GM12874 (cell line): ENCODE results near the gene CDC5L.

Experiments used
- CTCF ChIP-seq: IDR thresholded peaks from 2 replicates; pipeline ENCODE4 v1.5.1; 2011; ENCODE audit warnings: low read depth, mild to moderate bottlenecking, control low read depth, low read length, moderate library complexity; ENCODE audit not compliant: insufficient read depth

Gene CDC5L

GRCh38 chr6:44415873-44416502, 28.5 kb downstream of the CDC5L start:
- no peak for TF ChIP-seq CTCF

- no peak for TF ChIP-seq CTCF
Measured at GRCh38 chr6:44422531-44422930, 35.0 kb downstream of the CDC5L start.

- TF ChIP-seq CTCF: no peak
Measured at GRCh38 chr6:44423306-44423705, 35.8 kb downstream of the CDC5L start.

- TF ChIP-seq CTCF: no peak
Measured at GRCh38 chr6:44425951-44426350, 38.4 kb downstream of the CDC5L start.

GRCh38 chr6:44428682-44429081, 41.2 kb downstream of the CDC5L start:
- TF ChIP-seq CTCF: no peak

GRCh38 chr6:44430326-44430725, 42.8 kb downstream of the CDC5L start:
- no peak for TF ChIP-seq CTCF

GRCh38 chr6:44431118-44431725, 43.7 kb downstream of the CDC5L start:
- peak; percentile 55; the same call in 1 of the 2 replicates for TF ChIP-seq CTCF
